SK-N-SH (cell line): Measurements from ENCODE around the gene P4HA1. TPM values are rescaled to one million over a fixed set of nuclear protein-coding genes. Genes with fewer than 3 reads are reported as not detected.

Experiments
- CTCF ChIA-PET: fragments of 300-600, 350-600 bp; formaldehyde crosslinking; extraction: SDS; loops from one replicate; lab custom pipeline; 2021; lab: Yijun Ruan, JAX
- POLR2A ChIA-PET: fragments of 350-600 bp; sonication (Branson Sonifier 250); formaldehyde crosslinking; extraction: SDS; loops from one replicate; lab custom pipeline; 2020; ENCODE audit warnings: antibody characterized with exemption, inconsistent platforms; lab: Yijun Ruan, JAX
- DNase-seq: peaks from one replicate; pipeline ENCODE4 v3.0.0; 2012
- H2AFZ ChIP-seq: fragments of 200-600 bp; sonication (generic); 2 replicates; pipeline ENCODE4 v1.8.1; 2016; ENCODE audit warnings: antibody characterized with exemption, mild to moderate bottlenecking, low read depth
- H3F3A ChIP-seq: fragments of 200-600 bp; sonication (generic); replicated peaks from 2 replicates; pipeline ENCODE3; 2016; ENCODE audit warnings: antibody characterized with exemption, mild to moderate bottlenecking; ENCODE audit not compliant: insufficient read depth
- H3K27ac ChIP-seq, 2 experiments: fragments of 200-500 bp in 1 of 2; fragments of 200-600 bp in 1 of 2; sonication (Bioruptor generic) in 1 of 2; sonication (generic), shearing (Covaris generic) in 1 of 2; 2 replicates each; pipeline versions ENCODE4 v1.5.1 to v1.6.1; 2014 to 2016; ENCODE audit warnings: low read depth in 2 of 2, inconsistent platforms in 1 of 2, low read length in 1 of 2, mild to moderate bottlenecking in 1 of 2, mixed read lengths in 1 of 2
- H3K27me3 ChIP-seq: fragments of 200-600 bp; sonication (generic), shearing (Covaris generic); 2 replicates; pipeline ENCODE4 v1.6.1; 2016; ENCODE audit warnings: mixed run types; ENCODE audit not compliant: insufficient read depth
- H3K36me3 ChIP-seq, 2 experiments: fragments of 200-500 bp in 1 of 2; fragments of 200-600 bp in 1 of 2; sonication (Bioruptor generic) in 1 of 2; sonication (generic) in 1 of 2; replicated peaks in 1 of 2; 2 replicates each; pipeline versions ENCODE3 to v1.5.1; 2014 to 2016; ENCODE audit warnings: low read length in 1 of 2, mild to moderate bottlenecking in 1 of 2; ENCODE audit not compliant: insufficient read depth in 2 of 2, control insufficient read depth in 1 of 2
- H3K4me1 ChIP-seq, 2 experiments: fragments of 200-500 bp in 1 of 2; fragments of 200-600 bp in 1 of 2; sonication (Bioruptor generic) in 1 of 2; sonication (generic), shearing (Covaris generic) in 1 of 2; 2 replicates each; pipeline versions ENCODE4 v1.5.1 to v1.6.1; 2014 to 2016; ENCODE audit warnings: low read depth in 1 of 2, low read length in 1 of 2, mixed run types in 1 of 2; ENCODE audit not compliant: insufficient read depth in 2 of 2, control insufficient read depth in 1 of 2
- H3K4me2 ChIP-seq: fragments of 200-600 bp; sonication (generic), shearing (Covaris generic); 2 replicates; pipeline ENCODE4 v1.6.1; 2017; ENCODE audit warnings: mixed run types
- H3K4me3 ChIP-seq, 2 experiments: fragments of 200-500 bp in 1 of 2; fragments of 200-600 bp in 1 of 2; sonication (Bioruptor generic) in 1 of 2; sonication (generic), shearing (Covaris generic) in 1 of 2; 2 replicates each; pipeline versions ENCODE4 v1.5.1 to v1.8.1; 2014 to 2016; ENCODE audit warnings: low read depth in 2 of 2, inconsistent platforms in 1 of 2, low read length in 1 of 2, mild to moderate bottlenecking in 1 of 2, mixed read lengths in 1 of 2, moderate library complexity in 1 of 2
- H3K79me2 ChIP-seq: fragments of 200-600 bp; sonication (generic); 2 replicates; pipeline ENCODE4 v1.8.1; 2017; ENCODE audit warnings: mild to moderate bottlenecking; ENCODE audit not compliant: insufficient read depth
- H3K9ac ChIP-seq: fragments of 200-600 bp; sonication (generic); 2 replicates; pipeline ENCODE4 v1.6.1; 2017; ENCODE audit warnings: mixed run types
- H3K9me2 ChIP-seq: fragments of 200-600 bp; sonication (generic); 2 replicates; pipeline ENCODE4 v1.6.1; 2017; ENCODE audit warnings: mixed run types
- H3K9me3 ChIP-seq: fragments of 200-600 bp; sonication (generic); 2 replicates; pipeline ENCODE4 v1.6.1; 2017; ENCODE audit warnings: mixed run types, mild to moderate bottlenecking, moderate library complexity
- H4K20me1 ChIP-seq: fragments of 200-600 bp; sonication (generic); 2 replicates; pipeline ENCODE4 v1.6.1; 2017; ENCODE audit warnings: mild to moderate bottlenecking, mixed run types; ENCODE audit not compliant: insufficient read depth
- CHD2 ChIP-seq: fragments of 150-350 bp; IDR thresholded peaks from 2 replicates; pipeline ENCODE4 v1.6.1; 2018; ENCODE audit warnings: low read length; ENCODE audit not compliant: partially characterized antibody
- ELF1 ChIP-seq: IDR thresholded peaks from 2 replicates; pipeline ENCODE4 v1.4.0; 2012
- EP300 ChIP-seq, 2 experiments: IDR thresholded peaks; 2 replicates each; pipeline versions ENCODE4 v1.4.0 to v1.6.1; 2012; ENCODE audit warnings: borderline replicate concordance in 1 of 2, low read depth in 1 of 2, low read length in 1 of 2
- EZH2phosphoT487 ChIP-seq: fragments of 200-600 bp; sonication (generic); IDR thresholded peaks from 2 replicates; pipeline ENCODE4 v1.6.1; 2017; ENCODE audit warnings: low read depth, mixed run types, mild to moderate bottlenecking, antibody characterized with exemption, moderate library complexity, borderline replicate concordance
- FOXJ3 ChIP-seq: sonication (generic); formaldehyde crosslinking; IDR thresholded peaks from 2 replicates; pipeline ENCODE4 v1.5.1; 2020; ENCODE audit warnings: mild to moderate bottlenecking, missing genetic modification reagents
- GABPA ChIP-seq: IDR thresholded peaks from 2 replicates; pipeline ENCODE4 v1.4.0; 2012; ENCODE audit warnings: low read depth, mild to moderate bottlenecking
- GATA2 ChIP-seq: sonication (generic); formaldehyde crosslinking; IDR thresholded peaks from 2 replicates; pipeline ENCODE4 v1.5.0; 2020; ENCODE audit warnings: mild to moderate bottlenecking, missing genetic modification reagents
- JUND ChIP-seq: IDR thresholded peaks from 2 replicates; pipeline ENCODE4 v1.4.0; 2012
- MEF2A ChIP-seq: IDR thresholded peaks from 2 replicates; pipeline ENCODE4 v1.4.0; 2012; ENCODE audit warnings: low read depth, borderline replicate concordance
- RCOR1 ChIP-seq: fragments of 150-350 bp; IDR thresholded peaks from 2 replicates; pipeline ENCODE4 v1.6.1; 2017; ENCODE audit warnings: antibody characterized with exemption, low read length
- RXRA ChIP-seq: IDR thresholded peaks from 2 replicates; pipeline ENCODE4 v1.4.0; 2012; ENCODE audit warnings: low read depth, mild to moderate bottlenecking, borderline replicate concordance
- SIN3A ChIP-seq: IDR thresholded peaks from 2 replicates; pipeline ENCODE4 v1.6.1; 2012; ENCODE audit warnings: low read depth, mild to moderate bottlenecking, low read length, moderate library complexity, borderline replicate concordance
- WGBS: methylation state at CpG from one replicate; pipeline ENCODE4 v1.1.6; 2017; ENCODE audit warnings: low lambda C conversion rate; 5-methylcytosine and 5-hydroxymethylcytosine counted together
- polyA plus RNA-seq, 3 experiments: library from polyadenylated mRNA; depleted of rRNA; stranded (reverse); fragments of >200 nt; gene quantifications; 2 replicates each; pipeline ENCODE4 v1.2.3, GENCODE V29; 2012
- TF ChIP-seq, protein P1 (sequence below): IDR thresholded peaks from 2 replicates; pipeline ENCODE4 v1.6.1; 2012; ENCODE audit warnings: mild to moderate bottlenecking, low read depth, low read length, moderate library complexity
- TF ChIP-seq, protein P2 (sequence below): IDR thresholded peaks from 2 replicates; pipeline ENCODE4 v1.4.0; 2012; ENCODE audit warnings: low read depth, borderline replicate concordance
- TF ChIP-seq, protein P3 (sequence below): IDR thresholded peaks from 2 replicates; pipeline ENCODE4; 2012
- TF ChIP-seq, protein P4 (sequence below): fragments of 150-350 bp; IDR thresholded peaks from 2 replicates; pipeline ENCODE4 v1.6.1; 2017; ENCODE audit warnings: antibody characterized with exemption, low read length, low read depth, borderline replicate concordance

The P4HA1 gene
- polyA plus RNA-seq, 1 of the 3 experiments (the other 2 are of a cell fraction): 34.8 TPM

DNA sequence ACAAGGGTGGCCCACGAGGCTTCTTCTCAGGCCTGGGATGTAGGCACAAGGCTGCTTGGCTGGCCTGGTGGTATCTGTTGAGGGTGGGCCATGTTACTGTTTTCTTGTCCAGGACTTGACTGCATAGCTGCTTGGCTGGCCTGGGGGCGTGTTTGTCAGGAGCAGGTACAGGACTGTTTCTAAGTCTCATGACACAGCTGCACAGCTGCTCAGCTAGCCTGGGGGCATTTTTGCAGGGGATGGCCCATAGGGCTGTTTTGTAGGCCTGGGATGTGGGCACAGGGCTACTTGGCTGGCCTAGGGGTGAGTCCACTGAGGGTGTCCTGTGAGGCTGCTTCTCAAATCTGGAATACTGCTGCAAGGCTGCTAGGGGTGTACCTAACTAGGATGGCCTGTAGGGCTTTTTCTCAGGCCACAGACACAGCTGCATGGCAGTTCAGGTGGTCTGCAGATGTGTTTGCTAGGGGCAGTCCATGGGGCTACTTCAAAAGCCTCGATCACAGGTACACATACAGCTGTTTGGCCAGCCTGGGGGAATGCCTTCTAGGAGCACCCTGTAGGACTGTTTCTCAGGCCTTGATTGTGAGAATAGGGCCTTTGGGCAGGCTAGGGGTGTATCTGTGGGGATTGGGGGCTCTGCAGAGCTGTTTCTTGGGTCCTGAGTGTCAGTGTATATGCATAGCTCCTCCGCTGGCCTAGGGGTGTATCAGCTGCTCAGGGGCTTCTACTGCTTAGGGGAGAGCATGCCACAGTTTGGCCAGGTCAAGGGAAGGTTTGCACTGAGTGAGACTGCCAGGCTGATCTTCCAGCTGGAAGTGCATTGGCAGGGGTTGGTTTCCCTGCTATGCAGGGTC lies 115.4 kb downstream of the P4HA1 start:
- Histone ChIP-seq H3K27ac (no peak overlapping the region), H3F3A (peaks cover 7% of the 10 kb centered on the region), H3K9ac (no peak overlapping the region), H3K9me2 (no peaks in the 10 kb centered on the region), H3K4me3 (no peak overlapping the region), H3K4me1 (no peaks in the 10 kb centered on the region), H4K20me1 (no peaks in the 10 kb centered on the region), H3K9me3 (peaks cover 22% of the 10 kb centered on the region), H3K79me2 (no peaks in the 10 kb centered on the region), H3K4me2 (no peak overlapping the region), H3K36me3 (no peaks in the 10 kb centered on the region), H3K27me3 (no peaks in the 10 kb centered on the region), H2AFZ (no peak overlapping the region)
- DNase-seq: no peak
- TF ChIP-seq EP300 (IDR thresholded peaks at IDR 0.05; ENCODE audit: borderline replicate concordance in 1 of 2, low read depth in 1 of 2, low read length in 1 of 2) (no peak), FOXJ3 (CRISPR knock-in tag) (no peak), JUND (no peak), GATA2 (no peak), ELF1 (no peak), MEF2A (no peak), RCOR1 (no peak), EZH2phosphoT487 (no peak), RXRA (no peak), CHD2 (no peak), GABPA (no peak)
- TF ChIP-seq, protein P1, sequence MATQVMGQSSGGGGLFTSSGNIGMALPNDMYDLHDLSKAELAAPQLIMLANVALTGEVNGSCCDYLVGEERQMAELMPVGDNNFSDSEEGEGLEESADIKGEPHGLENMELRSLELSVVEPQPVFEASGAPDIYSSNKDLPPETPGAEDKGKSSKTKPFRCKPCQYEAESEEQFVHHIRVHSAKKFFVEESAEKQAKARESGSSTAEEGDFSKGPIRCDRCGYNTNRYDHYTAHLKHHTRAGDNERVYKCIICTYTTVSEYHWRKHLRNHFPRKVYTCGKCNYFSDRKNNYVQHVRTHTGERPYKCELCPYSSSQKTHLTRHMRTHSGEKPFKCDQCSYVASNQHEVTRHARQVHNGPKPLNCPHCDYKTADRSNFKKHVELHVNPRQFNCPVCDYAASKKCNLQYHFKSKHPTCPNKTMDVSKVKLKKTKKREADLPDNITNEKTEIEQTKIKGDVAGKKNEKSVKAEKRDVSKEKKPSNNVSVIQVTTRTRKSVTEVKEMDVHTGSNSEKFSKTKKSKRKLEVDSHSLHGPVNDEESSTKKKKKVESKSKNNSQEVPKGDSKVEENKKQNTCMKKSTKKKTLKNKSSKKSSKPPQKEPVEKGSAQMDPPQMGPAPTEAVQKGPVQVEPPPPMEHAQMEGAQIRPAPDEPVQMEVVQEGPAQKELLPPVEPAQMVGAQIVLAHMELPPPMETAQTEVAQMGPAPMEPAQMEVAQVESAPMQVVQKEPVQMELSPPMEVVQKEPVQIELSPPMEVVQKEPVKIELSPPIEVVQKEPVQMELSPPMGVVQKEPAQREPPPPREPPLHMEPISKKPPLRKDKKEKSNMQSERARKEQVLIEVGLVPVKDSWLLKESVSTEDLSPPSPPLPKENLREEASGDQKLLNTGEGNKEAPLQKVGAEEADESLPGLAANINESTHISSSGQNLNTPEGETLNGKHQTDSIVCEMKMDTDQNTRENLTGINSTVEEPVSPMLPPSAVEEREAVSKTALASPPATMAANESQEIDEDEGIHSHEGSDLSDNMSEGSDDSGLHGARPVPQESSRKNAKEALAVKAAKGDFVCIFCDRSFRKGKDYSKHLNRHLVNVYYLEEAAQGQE: no peak
- TF ChIP-seq, protein P2, sequence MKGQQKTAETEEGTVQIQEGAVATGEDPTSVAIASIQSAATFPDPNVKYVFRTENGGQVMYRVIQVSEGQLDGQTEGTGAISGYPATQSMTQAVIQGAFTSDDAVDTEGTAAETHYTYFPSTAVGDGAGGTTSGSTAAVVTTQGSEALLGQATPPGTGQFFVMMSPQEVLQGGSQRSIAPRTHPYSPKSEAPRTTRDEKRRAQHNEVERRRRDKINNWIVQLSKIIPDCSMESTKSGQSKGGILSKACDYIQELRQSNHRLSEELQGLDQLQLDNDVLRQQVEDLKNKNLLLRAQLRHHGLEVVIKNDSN: no peak
- ChIA-PET CTCF (no interaction called here), POLR2A (no interaction called here)
- 54% methylated on average over 3 of the region's 4 CpGs for WGBS

DNA sequence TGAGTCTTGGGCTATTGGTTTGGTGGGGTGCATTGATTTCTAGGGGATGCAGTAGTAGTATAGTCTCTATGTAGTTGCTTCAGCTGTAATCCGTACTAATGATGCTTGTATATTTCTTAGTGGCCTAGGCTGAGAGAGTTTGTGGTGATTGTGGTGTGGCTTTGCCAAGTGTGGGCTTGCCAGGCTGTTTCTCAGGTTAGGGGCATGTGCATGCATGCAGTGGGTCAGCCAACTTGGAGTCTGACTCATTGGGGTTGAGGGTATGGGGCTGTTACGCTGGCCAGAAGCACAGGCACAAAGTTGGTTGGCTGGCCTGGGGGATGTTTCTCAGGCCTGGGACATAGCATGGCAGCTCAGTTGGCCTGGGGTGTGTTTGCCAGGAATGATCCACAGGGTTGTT lies 116.3 kb downstream of the P4HA1 start:
- Histone ChIP-seq H3K27me3 (no peaks in the 10 kb centered on the region), H3K4me3 (no peak overlapping the region), H3K4me1 (no peaks in the 10 kb centered on the region), H2AFZ (no peak overlapping the region), H3K27ac (no peak overlapping the region), H3F3A (peaks cover 7% of the 10 kb centered on the region), H3K9me2 (no peaks in the 10 kb centered on the region), H4K20me1 (no peaks in the 10 kb centered on the region), H3K4me2 (no peak overlapping the region), H3K9ac (no peak overlapping the region), H3K36me3 (no peaks in the 10 kb centered on the region), H3K79me2 (no peaks in the 10 kb centered on the region), H3K9me3 (peaks cover 22% of the 10 kb centered on the region)
- ChIA-PET POLR2A (no interaction called here), CTCF (no interaction called here)
- WGBS: 36% methylated on average over 1 of the region's 2 CpGs
- no peak for DNase-seq
- TF ChIP-seq SIN3A (no peak), EZH2phosphoT487 (no peak), RXRA (no peak)
- TF ChIP-seq, protein P3, sequence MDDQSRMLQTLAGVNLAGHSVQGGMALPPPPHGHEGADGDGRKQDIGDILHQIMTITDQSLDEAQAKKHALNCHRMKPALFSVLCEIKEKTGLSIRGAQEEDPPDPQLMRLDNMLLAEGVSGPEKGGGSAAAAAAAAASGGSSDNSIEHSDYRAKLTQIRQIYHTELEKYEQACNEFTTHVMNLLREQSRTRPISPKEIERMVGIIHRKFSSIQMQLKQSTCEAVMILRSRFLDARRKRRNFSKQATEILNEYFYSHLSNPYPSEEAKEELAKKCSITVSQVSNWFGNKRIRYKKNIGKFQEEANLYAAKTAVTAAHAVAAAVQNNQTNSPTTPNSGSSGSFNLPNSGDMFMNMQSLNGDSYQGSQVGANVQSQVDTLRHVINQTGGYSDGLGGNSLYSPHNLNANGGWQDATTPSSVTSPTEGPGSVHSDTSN: no peak
- TF ChIP-seq, protein P4, sequence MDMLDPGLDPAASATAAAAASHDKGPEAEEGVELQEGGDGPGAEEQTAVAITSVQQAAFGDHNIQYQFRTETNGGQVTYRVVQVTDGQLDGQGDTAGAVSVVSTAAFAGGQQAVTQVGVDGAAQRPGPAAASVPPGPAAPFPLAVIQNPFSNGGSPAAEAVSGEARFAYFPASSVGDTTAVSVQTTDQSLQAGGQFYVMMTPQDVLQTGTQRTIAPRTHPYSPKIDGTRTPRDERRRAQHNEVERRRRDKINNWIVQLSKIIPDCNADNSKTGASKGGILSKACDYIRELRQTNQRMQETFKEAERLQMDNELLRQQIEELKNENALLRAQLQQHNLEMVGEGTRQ: no peak
- TF ChIP-seq, protein P1: no peak
